Measurements from ENCODE around the gene DDX41.

GRCh38 chr5:177468685-177469628 is 47.8 kb downstream of the DDX41 start:
- TF ChIP-seq CTCF (IDR thresholded peaks at IDR 0.05; ENCODE audit: low read length) (no peak), EZH2 (IDR thresholded peaks at IDR 0.05; ENCODE audit: borderline replicate concordance, low read length) (no peak)

Measured in OCI-LY1 (cell line).